Measurements from ENCODE around the gene UBL7. TPM values are rescaled to one million over a fixed set of nuclear protein-coding genes. Genes with fewer than 3 reads are reported as not detected.

UBL7 gene
- total and polyA plus RNA-seq, 10 of the 15 experiments (the other 5 are each of a cell fraction or from before 2014, with no cell fraction given): 25.9 to 145 (median 90.1) TPM

DNA sequence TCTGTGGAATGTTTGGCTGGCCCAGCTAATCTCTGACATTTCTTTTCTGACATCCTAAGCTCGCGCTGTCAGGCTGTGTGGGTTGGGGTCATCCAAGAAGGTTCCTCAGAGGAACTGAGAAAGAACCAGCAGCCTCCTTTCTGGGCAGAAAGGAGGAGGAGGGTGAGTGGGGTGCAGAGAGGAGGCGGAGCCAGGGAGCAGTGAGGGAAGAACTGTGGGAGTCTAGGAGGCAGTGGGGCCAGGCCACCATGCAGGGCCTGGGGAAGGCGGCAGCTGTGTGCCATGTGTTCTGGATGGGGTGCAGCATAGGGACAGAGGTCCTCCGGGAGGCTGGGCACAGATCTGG lies 32.5 kb downstream of the UBL7 start (continued):
- TF ChIP-seq YBX1 (IDR thresholded peaks at IDR 0.05) (no peak), ATF7 (IDR thresholded peaks at IDR 0.05; ENCODE audit: low read depth) (no peak), KLF5 (IDR thresholded peaks at IDR 0.05; ENCODE audit: partially characterized antibody) (no peak), NBN (IDR thresholded peaks at IDR 0.05) (0 out of 2 replicates have a peak, but pooled peaks have one; percentile 39), POLR2AphosphoS2 (IDR thresholded peaks at IDR 0.05; ENCODE audit: low read depth, low read length) (no peak; the same call in 1 of the 2 replicates), DPF2 (IDR thresholded peaks at IDR 0.05) (peak; percentile 29; the same call in 1 of the 2 replicates), BCLAF1 (IDR thresholded peaks at IDR 0.05) (no peak), ZBTB33 (IDR thresholded peaks at IDR 0.05) (no peak), MTA2 (IDR thresholded peaks at IDR 0.05; ENCODE audit: low read depth) (peak; percentile 18; the same call in 1 of the 2 replicates), MXI1 (IDR thresholded peaks at IDR 0.05; ENCODE audit: low read depth, low read length) (no peak), MYC (IDR thresholded peaks at IDR 0.05; ENCODE audit: insufficient read depth, insufficient read length, insufficient replicate concordance, low read length, severe bottlenecking) (no peak), CTCF (IDR thresholded peaks at IDR 0.05 in 2 of 3, conservative IDR thresholded peaks at IDR 0.05 in 1 of 3; ENCODE audit: control insufficient read depth in 2 of 3, extremely low read depth in 1 of 3, insufficient read depth in 1 of 3, low read depth in 3 of 3, low read length in 3 of 3) (no peak), TCF7 (IDR thresholded peaks at IDR 0.05; ENCODE audit: borderline replicate concordance) (no peak), REST (IDR thresholded peaks at IDR 0.05; ENCODE audit: low read depth, low read length) (no peak)

All from GM12878 (cell line).